ENCODE measurements around the gene PRKN. TPM values are rescaled to one million over a fixed set of nuclear protein-coding genes. Genes with fewer than 3 reads are reported as not detected.
"Not testable (repeated sequence)": the region's sequence is repeated elsewhere in the genome, so short reads cannot be mapped to it uniquely, and the experiment has no call there.

PRKN gene
- total RNA-seq, 1 donor from 2014 or later = 25.5 TPM

- Histone ChIP-seq H3K27me3 (ENCODE audit: low read depth) (no peaks in the 10 kb centered on the region), H3K9me3 (replicated peaks) (no peaks in the 10 kb centered on the region), H3K27ac (replicated peaks) (no peak overlapping the region), H3K4me3 (no peak overlapping the region), H3K4me1 (no peaks in the 10 kb centered on the region), H3K36me3 (no peaks in the 10 kb centered on the region)
- intact Hi-C loops (cut with micrococcal nuclease) = no loop called here
- TF ChIP-seq CTCF (IDR thresholded peaks at IDR 0.05; ENCODE audit: borderline replicate concordance) = no peak
- no peak for DNase-seq
These were observed 896.5 kb downstream of the PRKN start for GRCh38 chr6:161830866-161831616.

- intact Hi-C loops (cut with micrococcal nuclease) = no loop called here
These were observed 898.3 kb downstream of the PRKN start for GRCh38 chr6:161829291-161829729.

GRCh38 chr6:161828355-161828754 is 899.2 kb downstream of the PRKN start:
- no peaks in the 10 kb centered on the region for H3K9me3 ChIP-seq (replicated peaks)
- H3K27me3 ChIP-seq (ENCODE audit: low read depth) = no peaks in the 10 kb centered on the region
- no peak overlapping the region for H3K27ac ChIP-seq (replicated peaks)
- no peaks in the 10 kb centered on the region for H3K36me3 ChIP-seq
- H3K4me1 ChIP-seq = no peaks in the 10 kb centered on the region
- no peak for TF ChIP-seq CTCF (IDR thresholded peaks at IDR 0.05; ENCODE audit: borderline replicate concordance)
- DNase-seq = no peak
- H3K4me3 ChIP-seq = no peak overlapping the region
- intact Hi-C loops (cut with micrococcal nuclease) = no loop called here

More at GRCh38 chr6:161829291-161829729, 898.3 kb downstream of the PRKN start:
- H3K4me1 ChIP-seq = no peaks in the 10 kb centered on the region
- H3K9me3 ChIP-seq (replicated peaks) = no peaks in the 10 kb centered on the region
- no peak for TF ChIP-seq CTCF (IDR thresholded peaks at IDR 0.05; ENCODE audit: borderline replicate concordance)
- H3K27me3 ChIP-seq (ENCODE audit: low read depth) = no peaks in the 10 kb centered on the region
- H3K27ac ChIP-seq (replicated peaks) = no peak overlapping the region
- no peaks in the 10 kb centered on the region for H3K36me3 ChIP-seq
- no peak overlapping the region for H3K4me3 ChIP-seq
- no peak for DNase-seq

GRCh38 chr6:161826512-161826911 is 901.1 kb downstream of the PRKN start:
- no peak for TF ChIP-seq CTCF (IDR thresholded peaks at IDR 0.05; ENCODE audit: borderline replicate concordance)

GRCh38 chr6:161822204-161822603 is 905.4 kb downstream of the PRKN start:
- H3K27ac ChIP-seq (replicated peaks); DNase-seq; H3K36me3 ChIP-seq; H3K27me3 ChIP-seq (ENCODE audit: low read depth); H3K4me3 ChIP-seq; intact Hi-C loops (cut with micrococcal nuclease); H3K9me3 ChIP-seq (replicated peaks); H3K4me1 ChIP-seq: not testable (repeated sequence)

More at GRCh38 chr6:161826512-161826911, 901.1 kb downstream of the PRKN start:
- Histone ChIP-seq H3K4me3 (no peak overlapping the region), H3K9me3 (replicated peaks) (no peaks in the 10 kb centered on the region), H3K4me1 (no peaks in the 10 kb centered on the region), H3K36me3 (no peaks in the 10 kb centered on the region), H3K27ac (replicated peaks) (no peak overlapping the region), H3K27me3 (ENCODE audit: low read depth) (no peaks in the 10 kb centered on the region)
- no peak for DNase-seq
- intact Hi-C loops (cut with micrococcal nuclease) = no loop called here

- intact Hi-C loops (cut with micrococcal nuclease) = no loop called here
- Histone ChIP-seq H3K4me1 (no peaks in the 10 kb centered on the region), H3K4me3 (no peak overlapping the region), H3K9me3 (replicated peaks) (peaks cover 8% of the 10 kb centered on the region), H3K36me3 (no peaks in the 10 kb centered on the region), H3K27me3 (ENCODE audit: low read depth) (no peaks in the 10 kb centered on the region), H3K27ac (replicated peaks) (no peak overlapping the region)
- TF ChIP-seq CTCF (IDR thresholded peaks at IDR 0.05; ENCODE audit: borderline replicate concordance) = no peak
- no peak for DNase-seq
These were observed 909.7 kb downstream of the PRKN start for GRCh38 chr6:161817881-161818280.
